Measurements from ENCODE around the gene ATP6V0C.
"Not testable (repeated sequence)": the region's sequence is repeated elsewhere in the genome, so short reads cannot be mapped to it uniquely, and the experiment has no call there.

The ATP6V0C gene

DNA sequence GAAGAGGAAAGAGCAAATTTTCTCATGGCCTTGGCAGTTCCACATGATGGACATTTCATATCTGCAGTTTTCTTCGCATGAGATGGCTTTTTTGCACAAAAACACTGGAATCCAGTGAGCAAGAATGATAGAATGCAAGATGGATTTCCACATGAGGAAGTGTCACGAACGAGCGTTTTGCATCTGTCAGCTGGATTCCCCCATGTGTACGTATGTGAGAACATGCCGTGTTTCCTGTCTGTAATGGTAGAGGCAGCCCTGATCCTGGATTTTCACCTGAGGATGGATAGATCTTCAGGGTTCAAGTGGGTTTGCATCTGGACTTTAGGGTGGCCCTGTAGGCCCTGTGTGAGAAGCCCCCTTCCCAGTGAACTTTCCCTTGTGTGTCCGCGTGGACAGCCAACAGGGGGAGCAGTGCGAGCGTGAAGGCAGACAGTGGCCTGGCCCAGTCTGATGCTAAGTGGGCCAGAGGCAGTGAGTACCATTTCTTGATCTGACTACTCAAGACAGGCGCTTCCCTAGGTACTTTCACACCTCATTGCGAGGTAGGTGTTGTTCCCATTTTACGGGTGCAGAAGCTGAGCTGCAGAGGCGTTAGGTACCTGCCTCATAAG, 26.2 kb downstream of the ATP6V0C start:
- H3K4me2 ChIP-seq (ENCODE audit: low read depth, low read length, poor library complexity, severe bottlenecking); H3K4me1 ChIP-seq (ENCODE audit: insufficient read depth, low read length, poor library complexity, severe bottlenecking); H3F3A ChIP-seq (ENCODE audit: low read depth); H3K36me3 ChIP-seq (ENCODE audit: insufficient read depth, low read length); H3K9me3 ChIP-seq (ENCODE audit: insufficient read depth, low read depth, low read length); H4K20me1 ChIP-seq (ENCODE audit: insufficient read depth, low read length, poor library complexity, severe bottlenecking); H2AFZ ChIP-seq (ENCODE audit: low read length); H3K9me2 ChIP-seq (replicated peaks; ENCODE audit: low read depth, low read length); H3K9ac ChIP-seq (ENCODE audit: low read depth, low read length, poor library complexity, severe bottlenecking); H3K27me3 ChIP-seq (ENCODE audit: insufficient read depth, low read length, poor library complexity, severe bottlenecking): not testable (repeated sequence)
- Histone ChIP-seq H3K79me2 (ENCODE audit: insufficient read depth, low read length) (peaks cover 15% of the 10 kb centered on the region; the same call in 1 of the 2 replicates), H3K4me3 (ENCODE audit: low read length, poor library complexity, severe bottlenecking) (peak overlapping the region; percentile 25)
- TF ChIP-seq, protein P1, sequence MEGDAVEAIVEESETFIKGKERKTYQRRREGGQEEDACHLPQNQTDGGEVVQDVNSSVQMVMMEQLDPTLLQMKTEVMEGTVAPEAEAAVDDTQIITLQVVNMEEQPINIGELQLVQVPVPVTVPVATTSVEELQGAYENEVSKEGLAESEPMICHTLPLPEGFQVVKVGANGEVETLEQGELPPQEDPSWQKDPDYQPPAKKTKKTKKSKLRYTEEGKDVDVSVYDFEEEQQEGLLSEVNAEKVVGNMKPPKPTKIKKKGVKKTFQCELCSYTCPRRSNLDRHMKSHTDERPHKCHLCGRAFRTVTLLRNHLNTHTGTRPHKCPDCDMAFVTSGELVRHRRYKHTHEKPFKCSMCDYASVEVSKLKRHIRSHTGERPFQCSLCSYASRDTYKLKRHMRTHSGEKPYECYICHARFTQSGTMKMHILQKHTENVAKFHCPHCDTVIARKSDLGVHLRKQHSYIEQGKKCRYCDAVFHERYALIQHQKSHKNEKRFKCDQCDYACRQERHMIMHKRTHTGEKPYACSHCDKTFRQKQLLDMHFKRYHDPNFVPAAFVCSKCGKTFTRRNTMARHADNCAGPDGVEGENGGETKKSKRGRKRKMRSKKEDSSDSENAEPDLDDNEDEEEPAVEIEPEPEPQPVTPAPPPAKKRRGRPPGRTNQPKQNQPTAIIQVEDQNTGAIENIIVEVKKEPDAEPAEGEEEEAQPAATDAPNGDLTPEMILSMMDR (conservative IDR thresholded peaks at IDR 0.05; ENCODE audit: low read length): peak; percentile 34

GRCh38 chr16:2540912-2541311, 27.2 kb downstream of the ATP6V0C start:
- not testable (repeated sequence) for H3F3A ChIP-seq (ENCODE audit: low read depth); H3K36me3 ChIP-seq (ENCODE audit: insufficient read depth, low read length); H3K4me1 ChIP-seq (ENCODE audit: insufficient read depth, low read length, poor library complexity, severe bottlenecking); H2AFZ ChIP-seq (ENCODE audit: low read length); H3K9me3 ChIP-seq (ENCODE audit: insufficient read depth, low read depth, low read length); H3K9me2 ChIP-seq (replicated peaks; ENCODE audit: low read depth, low read length); H3K9ac ChIP-seq (ENCODE audit: low read depth, low read length, poor library complexity, severe bottlenecking); H3K27me3 ChIP-seq (ENCODE audit: insufficient read depth, low read length, poor library complexity, severe bottlenecking); H3K4me3 ChIP-seq (ENCODE audit: low read length, poor library complexity, severe bottlenecking); H4K20me1 ChIP-seq (ENCODE audit: insufficient read depth, low read length, poor library complexity, severe bottlenecking)
- peak overlapping the region; percentile 16 for H3K4me2 ChIP-seq (ENCODE audit: low read depth, low read length, poor library complexity, severe bottlenecking)
- peaks cover 18% of the 10 kb centered on the region; the same call in 1 of the 2 replicates for H3K79me2 ChIP-seq (ENCODE audit: insufficient read depth, low read length)

- Histone ChIP-seq H3K4me2 (ENCODE audit: low read depth, low read length, poor library complexity, severe bottlenecking) (peak overlapping the region; percentile 16), H3K79me2 (ENCODE audit: insufficient read depth, low read length) (peaks cover 18% of the 10 kb centered on the region; the same call in 1 of the 2 replicates)
- not testable (repeated sequence) for H4K20me1 ChIP-seq (ENCODE audit: insufficient read depth, low read length, poor library complexity, severe bottlenecking); H3K9me3 ChIP-seq (ENCODE audit: insufficient read depth, low read depth, low read length); H3K27me3 ChIP-seq (ENCODE audit: insufficient read depth, low read length, poor library complexity, severe bottlenecking); H3K9ac ChIP-seq (ENCODE audit: low read depth, low read length, poor library complexity, severe bottlenecking); H3K9me2 ChIP-seq (replicated peaks; ENCODE audit: low read depth, low read length); H3K36me3 ChIP-seq (ENCODE audit: insufficient read depth, low read length); H3F3A ChIP-seq (ENCODE audit: low read depth); H2AFZ ChIP-seq (ENCODE audit: low read length); H3K4me3 ChIP-seq (ENCODE audit: low read length, poor library complexity, severe bottlenecking); H3K4me1 ChIP-seq (ENCODE audit: insufficient read depth, low read length, poor library complexity, severe bottlenecking)
These were observed 27.7 kb downstream of the ATP6V0C start for GRCh38 chr16:2541409-2541808.

DNA sequence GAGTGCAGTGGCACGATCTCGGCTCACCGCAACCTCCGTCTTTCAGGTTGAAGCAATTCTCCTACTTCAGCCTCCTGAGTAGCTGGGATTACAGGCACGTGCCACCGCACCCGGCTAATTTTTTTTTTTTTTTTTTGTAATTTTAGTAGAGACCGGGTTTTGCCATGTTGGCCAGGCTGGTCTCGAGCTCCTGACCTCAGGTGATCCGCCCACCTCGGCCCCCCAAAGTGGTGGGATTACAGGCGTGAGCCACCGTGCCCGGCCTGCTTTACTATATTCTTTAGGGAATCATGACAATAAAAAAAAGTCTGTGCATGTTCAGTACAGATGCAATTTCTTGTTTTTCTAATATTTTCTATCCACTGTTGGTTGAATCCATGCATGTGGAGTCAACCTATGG, 30.0 kb downstream of the ATP6V0C start:
- H3K4me1 ChIP-seq (ENCODE audit: insufficient read depth, low read length, poor library complexity, severe bottlenecking): not testable (repeated sequence)

GRCh38 chr16:2550283-2550878, 36.6 kb downstream of the ATP6V0C start:
- not testable (repeated sequence) for H3K9ac ChIP-seq (ENCODE audit: low read depth, low read length, poor library complexity, severe bottlenecking); H3K9me2 ChIP-seq (replicated peaks; ENCODE audit: low read depth, low read length); H3K4me2 ChIP-seq (ENCODE audit: low read depth, low read length, poor library complexity, severe bottlenecking); H3K4me3 ChIP-seq (ENCODE audit: low read length, poor library complexity, severe bottlenecking); H3K9me3 ChIP-seq (ENCODE audit: insufficient read depth, low read depth, low read length); H3K79me2 ChIP-seq (ENCODE audit: insufficient read depth, low read length); H3K4me1 ChIP-seq (ENCODE audit: insufficient read depth, low read length, poor library complexity, severe bottlenecking); H4K20me1 ChIP-seq (ENCODE audit: insufficient read depth, low read length, poor library complexity, severe bottlenecking); H2AFZ ChIP-seq (ENCODE audit: low read length); H3K27me3 ChIP-seq (ENCODE audit: insufficient read depth, low read length, poor library complexity, severe bottlenecking); H3K36me3 ChIP-seq (ENCODE audit: insufficient read depth, low read length); H3F3A ChIP-seq (ENCODE audit: low read depth)

More for the DNA sequence above, 30.0 kb downstream of the ATP6V0C start:
- peaks cover 14% of the 10 kb centered on the region; the same call in 1 of the 2 replicates for H3K79me2 ChIP-seq (ENCODE audit: insufficient read depth, low read length)
- not testable (repeated sequence) for H4K20me1 ChIP-seq (ENCODE audit: insufficient read depth, low read length, poor library complexity, severe bottlenecking); H3K27me3 ChIP-seq (ENCODE audit: insufficient read depth, low read length, poor library complexity, severe bottlenecking); H3K4me3 ChIP-seq (ENCODE audit: low read length, poor library complexity, severe bottlenecking); H3K4me2 ChIP-seq (ENCODE audit: low read depth, low read length, poor library complexity, severe bottlenecking); H3K9ac ChIP-seq (ENCODE audit: low read depth, low read length, poor library complexity, severe bottlenecking); H3K9me2 ChIP-seq (replicated peaks; ENCODE audit: low read depth, low read length); H2AFZ ChIP-seq (ENCODE audit: low read length); H3F3A ChIP-seq (ENCODE audit: low read depth); H3K36me3 ChIP-seq (ENCODE audit: insufficient read depth, low read length); H3K9me3 ChIP-seq (ENCODE audit: insufficient read depth, low read depth, low read length)

GRCh38 chr16:2551420-2551889, 37.7 kb downstream of the ATP6V0C start:
- not testable (repeated sequence) for H3K4me1 ChIP-seq (ENCODE audit: insufficient read depth, low read length, poor library complexity, severe bottlenecking); H2AFZ ChIP-seq (ENCODE audit: low read length); H3K79me2 ChIP-seq (ENCODE audit: insufficient read depth, low read length); H3K9ac ChIP-seq (ENCODE audit: low read depth, low read length, poor library complexity, severe bottlenecking); H4K20me1 ChIP-seq (ENCODE audit: insufficient read depth, low read length, poor library complexity, severe bottlenecking); H3K9me3 ChIP-seq (ENCODE audit: insufficient read depth, low read depth, low read length); H3K4me2 ChIP-seq (ENCODE audit: low read depth, low read length, poor library complexity, severe bottlenecking); H3K9me2 ChIP-seq (replicated peaks; ENCODE audit: low read depth, low read length); H3K4me3 ChIP-seq (ENCODE audit: low read length, poor library complexity, severe bottlenecking); H3F3A ChIP-seq (ENCODE audit: low read depth); H3K36me3 ChIP-seq (ENCODE audit: insufficient read depth, low read length); H3K27me3 ChIP-seq (ENCODE audit: insufficient read depth, low read length, poor library complexity, severe bottlenecking)
